ENCODE measurements around the gene HOXB7.

DNA sequence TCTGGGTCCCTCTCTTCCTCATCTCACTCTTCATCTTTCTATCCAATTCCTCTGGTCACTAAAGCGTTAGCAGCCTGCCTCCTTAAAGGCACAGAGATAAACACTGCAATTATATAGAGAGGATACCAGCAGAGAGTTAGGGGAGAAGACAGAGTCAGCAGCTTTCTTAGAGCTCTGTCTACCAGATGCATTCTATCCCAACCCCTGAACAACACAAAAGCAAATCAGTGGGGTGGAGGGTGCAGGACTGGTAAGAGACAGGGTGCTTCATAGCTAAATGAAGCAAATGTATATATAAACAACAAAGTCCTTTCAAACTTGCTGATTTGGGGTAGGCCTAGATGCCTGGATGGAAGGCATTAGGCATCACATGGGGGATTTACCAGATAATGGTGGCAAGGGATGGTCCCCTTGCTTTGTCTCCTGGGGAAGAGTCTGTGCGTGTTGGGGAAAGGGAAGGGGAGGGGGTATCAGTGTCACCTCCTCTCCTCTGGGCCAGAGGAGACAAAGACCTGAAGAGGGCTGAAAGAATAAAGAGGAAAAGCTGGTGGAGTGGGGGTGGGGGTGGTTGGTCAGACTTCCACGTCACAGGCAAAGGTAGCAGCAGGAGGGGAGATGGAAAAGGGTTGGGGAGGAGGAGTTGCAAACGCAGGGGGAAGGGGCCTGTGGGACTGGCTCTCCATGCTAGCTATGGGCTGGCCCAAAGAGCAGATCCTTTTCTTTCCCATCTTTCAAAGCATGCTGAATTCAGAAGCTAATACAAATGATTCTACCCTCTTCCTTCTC, 44.7 kb downstream of the HOXB7 start:
- no peak for TF ChIP-seq CTBP1 (IDR thresholded peaks at IDR 0.05; ENCODE audit: borderline replicate concordance)
- no peak for TF ChIP-seq BHLHE40 (IDR thresholded peaks at IDR 0.05; ENCODE audit: borderline replicate concordance)
- TF ChIP-seq SUZ12 (IDR thresholded peaks at IDR 0.05): no peak
- TF ChIP-seq ZNF384 (IDR thresholded peaks at IDR 0.05): no peak
- TF ChIP-seq TARDBP (IDR thresholded peaks at IDR 0.05): no peak
- TF ChIP-seq HDGF (IDR thresholded peaks at IDR 0.05; ENCODE audit: borderline replicate concordance): no peak
- no peak for TF ChIP-seq SP1 (IDR thresholded peaks at IDR 0.05)
- no peak for TF ChIP-seq FOXK2 (IDR thresholded peaks at IDR 0.05)
- no peak for TF ChIP-seq NFRKB (IDR thresholded peaks at IDR 0.05)
- no peak for TF ChIP-seq ELF4 (IDR thresholded peaks at IDR 0.05)
- TF ChIP-seq PKNOX1 (IDR thresholded peaks at IDR 0.05): no peak
- no peak for TF ChIP-seq LEF1 (IDR thresholded peaks at IDR 0.05; ENCODE audit: borderline replicate concordance)

All from HEK293T (cell line).